GM12878 (cell line): ENCODE results near the gene KIF5C. TPM values are rescaled to one million over a fixed set of nuclear protein-coding genes. Genes with fewer than 3 reads are reported as not detected.

ENCODE experiments used
- ATAC-seq: fragments of 200-7000 bp; cut with Tn5 transposase; 3 replicates; pipeline ENCODE4 v1.9.1; 2020; ENCODE audit warnings: mild to moderate bottlenecking, moderate library complexity
- BruUV-seq: library from RNA; stranded (reverse); fragments of 400-500 nt; replicated peaks from 2 replicates; lab custom pipeline; 2021; lab: Mats Ljungman, UMichigan
- CTCF ChIA-PET: fragments of 300-600 bp; sonication (Branson Sonifier 250); formaldehyde crosslinking; extraction: SDS; loops from one replicate; lab custom pipeline; 2021; ENCODE audit warnings: inconsistent platforms; lab: Yijun Ruan, JAX
- POLR2A ChIA-PET: fragments of 350-600 bp; formaldehyde crosslinking; extraction: SDS; loops from one replicate; lab custom pipeline; 2021; ENCODE audit warnings: inconsistent platforms; lab: Charles Lee
- RAD21 ChIA-PET: fragments of 300-600 bp; sonication (Branson Sonifier 250); formaldehyde crosslinking; loops from one replicate; lab custom pipeline; 2023; ENCODE audit warnings: antibody characterized with exemption; ENCODE audit not compliant: unreplicated experiment; lab: Charles Lee
- SMC1A ChIA-PET: fragments of 300-600 bp; sonication (Branson Sonifier 250); formaldehyde crosslinking; loops from one replicate; lab custom pipeline; 2023; ENCODE audit not compliant: unreplicated experiment, uncharacterized antibody; lab: Charles Lee
- DNase-seq: peaks from one replicate; pipeline ENCODE4 v3.0.0-alpha.2; 2011; ENCODE audit warnings: low read depth, low spot score
- FAIRE-seq: peaks from 3 replicates; lab custom pipeline; 2011; peaks lifted over from hg19 to GRCh38; lab: Jason Lieb, UNC
- H2AFZ ChIP-seq: 2 replicates; pipeline ENCODE4 v1.6.0; 2011; ENCODE audit warnings: low read depth, low read length, control low read depth; ENCODE audit not compliant: control insufficient read depth
- H3K27ac ChIP-seq: 2 replicates; pipeline ENCODE4 v1.5.1; 2011; ENCODE audit warnings: control low read depth; ENCODE audit not compliant: control insufficient read depth, insufficient read depth
- H3K27me3 ChIP-seq, 2 experiments: replicated peaks in 1 of 2; 2 replicates each; pipeline versions ENCODE4 v1.6.0 to v1.6.1; 2011; ENCODE audit warnings: low read length in 1 of 2; ENCODE audit not compliant: control insufficient read depth in 2 of 2, insufficient read depth in 2 of 2
- H3K36me3 ChIP-seq, 2 experiments: 2 replicates each; pipeline ENCODE4 v1.5.1; 2011; ENCODE audit warnings: low read length in 1 of 2; ENCODE audit not compliant: control insufficient read depth in 2 of 2, insufficient read depth in 2 of 2
- H3K4me1 ChIP-seq: 2 replicates; pipeline ENCODE4 v1.6.1; 2011; ENCODE audit warnings: mild to moderate bottlenecking, low read length, moderate library complexity, mixed read lengths; ENCODE audit not compliant: control insufficient read depth, insufficient read depth
- H3K4me2 ChIP-seq: 2 replicates; pipeline ENCODE4 v1.6.0; 2011; ENCODE audit warnings: control low read depth; ENCODE audit not compliant: control insufficient read depth, insufficient read depth
- H3K4me3 ChIP-seq: fragments of 200-600 bp; sonication (generic); 2 replicates; pipeline ENCODE4 v1.5.1; 2016
- H3K79me2 ChIP-seq: 2 replicates; pipeline ENCODE4 v1.6.0; 2011; ENCODE audit warnings: low read length; ENCODE audit not compliant: control insufficient read depth, insufficient read depth
- H3K9ac ChIP-seq: 2 replicates; pipeline ENCODE4 v1.8.0; 2011; ENCODE audit warnings: low read length, control low read depth, mixed read lengths; ENCODE audit not compliant: control insufficient read depth, insufficient read depth
- H3K9me3 ChIP-seq: replicated peaks from 3 replicates; pipeline ENCODE4 v1.5.1; 2011; ENCODE audit warnings: mild to moderate bottlenecking, low read length; ENCODE audit not compliant: control insufficient read depth, insufficient read depth
- H4K20me1 ChIP-seq: 2 replicates; pipeline ENCODE4 v1.6.0; 2011; ENCODE audit not compliant: control insufficient read depth, insufficient read depth
- EZH2 ChIP-seq: IDR thresholded peaks from 2 replicates; pipeline ENCODE4 v1.6.1; 2012; ENCODE audit warnings: low read depth, mild to moderate bottlenecking, control low read depth, inconsistent platforms, low read length, borderline replicate concordance; ENCODE audit not compliant: control insufficient read depth
- MXI1 ChIP-seq: fragments of 150-350 bp; IDR thresholded peaks from 2 replicates; pipeline ENCODE4 v1.6.1; 2011; ENCODE audit warnings: low read depth, mild to moderate bottlenecking, inconsistent platforms, low read length, improper control_type of control experiment
- NFYA ChIP-seq: IDR thresholded peaks from 2 replicates; pipeline ENCODE4 v1.6.1; 2011; ENCODE audit warnings: low read depth, mild to moderate bottlenecking, low read length, improper control_type of control experiment, borderline replicate concordance
- POLR2AphosphoS2 ChIP-seq: IDR thresholded peaks from 2 replicates; pipeline ENCODE4 v1.6.1; 2011; ENCODE audit warnings: low read depth, mild to moderate bottlenecking, low read length, improper control_type of control experiment, moderate library complexity
- SPI1 ChIP-seq: IDR thresholded peaks from 2 replicates; pipeline ENCODE4 v1.6.1; 2011; ENCODE audit warnings: low read depth, mild to moderate bottlenecking, low read length, moderate library complexity, borderline replicate concordance; ENCODE audit not compliant: insufficient read depth
- STAT3 ChIP-seq: IDR thresholded peaks from 2 replicates; pipeline ENCODE4 v1.6.1; 2011; ENCODE audit warnings: low read depth, low read length, improper control_type of control experiment
- WGBS: methylation state at CpG from one replicate; pipeline ENCODE4 v1.1.6; 2016; ENCODE audit warnings: low lambda C conversion rate; ENCODE audit not compliant: insufficient replicate concordance, insufficient coverage; ENCODE audit errors: missing lambda C conversion rate; 5-methylcytosine and 5-hydroxymethylcytosine counted together
- in situ Hi-C: fragments of 300-500 bp; cut with MboI; formaldehyde crosslinking; loops from 9 replicates; pipeline ENCODE4 v1.14.3; 2018; ENCODE audit warnings: mixed read lengths
- intact Hi-C: fragments of 100-400 bp; cut with micrococcal nuclease; formaldehyde crosslinking; loops from one replicate; pipeline ENCODE4 v1.14.2; 2022; ENCODE audit not compliant: unreplicated experiment
- polyA plus RNA-seq, 11 experiments: library from polyadenylated mRNA; depleted of rRNA in 4 of 11; unstranded in 6 of 11; stranded (reverse) in 5 of 11; fragments of >200 nt; fragmentation: Nextera tagmentation in 4 of 11; fragmentation: Illumina TruSeq in 1 of 11; extraction: Ambion mirVana in 4 of 11; extraction: Trizol in 1 of 11; gene quantifications; 1 replicate in 1 of 11; 2 replicates in 10 of 11; pipeline versions ENCODE4 v1.2.1 to v1.2.3, GENCODE V29; 2011 to 2016; ENCODE audit warnings: inconsistent platforms in 2 of 11, missing spikeins in 2 of 11, low read depth in 1 of 11
- total RNA-seq, 4 experiments: library from RNA; depleted of rRNA in 3 of 4; stranded (reverse); fragments of >200 nt in 3 of 4; fragmentation: Illumina TruSeq in 1 of 4; extraction: Trizol in 1 of 4; gene quantifications; 2 replicates each; pipeline versions ENCODE4 v1.2.1 to v1.2.3, GENCODE V29; 2013 to 2021
- TF ChIP-seq, protein P1 (sequence below): fragments of 450-650 bp; IDR thresholded peaks from 2 replicates; pipeline ENCODE4 v1.6.1; 2014; ENCODE audit warnings: mild to moderate bottlenecking
- TF ChIP-seq, protein P2 (sequence below): fragments of 450-650 bp; IDR thresholded peaks from 2 replicates; pipeline ENCODE4 v1.6.1; 2017; ENCODE audit warnings: borderline replicate concordance
- TF ChIP-seq, protein P3 (sequence below): fragments of 450-650 bp; formaldehyde crosslinking; IDR thresholded peaks from 2 replicates; pipeline ENCODE4 v1.4.0; 2022; ENCODE audit warnings: mild to moderate bottlenecking, moderate library complexity
- TF ChIP-seq, protein P4 (sequence below): IDR thresholded peaks from 2 replicates; pipeline ENCODE4 v1.6.1; 2011; ENCODE audit warnings: mild to moderate bottlenecking, low read depth, low read length, moderate library complexity; ENCODE audit not compliant: insufficient replicate concordance
- TF ChIP-seq, protein P5 (sequence below): fragments of 450-650 bp; IDR thresholded peaks from 2 replicates; pipeline ENCODE4 v1.6.1; 2018; ENCODE audit warnings: mild to moderate bottlenecking, low read depth, moderate library complexity; ENCODE audit not compliant: partially characterized antibody

The KIF5C gene
- total and polyA plus RNA-seq, 10 of the 15 experiments (the other 5 are each of a cell fraction or from before 2014, with no cell fraction given): 0.08 to 0.49 (median 0.24) TPM

DNA sequence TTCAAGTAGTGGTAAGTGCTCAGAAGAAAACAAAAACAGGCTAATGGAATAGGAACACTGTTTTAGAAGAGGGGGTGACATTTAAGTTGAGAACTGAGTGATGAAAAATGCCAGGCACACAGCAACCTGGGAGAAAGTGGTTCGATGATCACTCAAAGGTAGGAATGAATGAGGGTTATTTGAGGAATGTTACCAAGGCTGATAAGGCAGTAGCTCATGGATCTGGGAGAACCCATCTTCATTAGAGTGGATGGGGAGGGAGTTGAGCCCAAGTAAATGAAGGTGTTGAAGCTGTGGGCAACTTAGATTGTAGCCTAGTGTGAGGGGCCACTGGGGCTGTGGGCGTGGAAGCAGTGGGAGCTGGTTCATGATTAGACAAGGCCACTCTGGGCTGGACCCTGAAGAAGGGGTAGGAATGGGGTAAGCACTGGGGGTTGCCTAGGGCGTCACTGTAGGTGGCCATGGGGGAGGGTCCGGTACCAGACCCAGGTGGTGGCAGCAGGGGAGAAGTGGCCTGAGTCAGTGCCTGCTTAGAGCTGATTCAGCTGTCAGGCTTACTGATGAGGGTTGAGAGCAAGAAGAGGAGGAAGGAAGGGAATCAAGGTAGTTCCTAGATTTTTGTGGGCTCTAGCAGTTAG lies 141.0 kb downstream of the KIF5C start:
- BruUV-seq: no TSS peak
- no peak for DNase-seq
- CTCF ChIA-PET: interaction anchor here (0.7 to 18.7 kb wide), 9 partner anchors 8 to 1026 kb away, joined by 3 to 508 read pairs (median 16); partner anchors contain the start of gene LYPD6B
- TF ChIP-seq, protein P1, sequence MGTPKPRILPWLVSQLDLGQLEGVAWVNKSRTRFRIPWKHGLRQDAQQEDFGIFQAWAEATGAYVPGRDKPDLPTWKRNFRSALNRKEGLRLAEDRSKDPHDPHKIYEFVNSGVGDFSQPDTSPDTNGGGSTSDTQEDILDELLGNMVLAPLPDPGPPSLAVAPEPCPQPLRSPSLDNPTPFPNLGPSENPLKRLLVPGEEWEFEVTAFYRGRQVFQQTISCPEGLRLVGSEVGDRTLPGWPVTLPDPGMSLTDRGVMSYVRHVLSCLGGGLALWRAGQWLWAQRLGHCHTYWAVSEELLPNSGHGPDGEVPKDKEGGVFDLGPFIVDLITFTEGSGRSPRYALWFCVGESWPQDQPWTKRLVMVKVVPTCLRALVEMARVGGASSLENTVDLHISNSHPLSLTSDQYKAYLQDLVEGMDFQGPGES: no peak
- TF ChIP-seq SPI1 (no peak), MXI1 (no peak), POLR2AphosphoS2 (no peak), NFYA (no peak), STAT3 (no peak), EZH2 (no peak)
- TF ChIP-seq, protein P2, sequence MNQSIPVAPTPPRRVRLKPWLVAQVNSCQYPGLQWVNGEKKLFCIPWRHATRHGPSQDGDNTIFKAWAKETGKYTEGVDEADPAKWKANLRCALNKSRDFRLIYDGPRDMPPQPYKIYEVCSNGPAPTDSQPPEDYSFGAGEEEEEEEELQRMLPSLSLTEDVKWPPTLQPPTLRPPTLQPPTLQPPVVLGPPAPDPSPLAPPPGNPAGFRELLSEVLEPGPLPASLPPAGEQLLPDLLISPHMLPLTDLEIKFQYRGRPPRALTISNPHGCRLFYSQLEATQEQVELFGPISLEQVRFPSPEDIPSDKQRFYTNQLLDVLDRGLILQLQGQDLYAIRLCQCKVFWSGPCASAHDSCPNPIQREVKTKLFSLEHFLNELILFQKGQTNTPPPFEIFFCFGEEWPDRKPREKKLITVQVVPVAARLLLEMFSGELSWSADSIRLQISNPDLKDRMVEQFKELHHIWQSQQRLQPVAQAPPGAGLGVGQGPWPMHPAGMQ: no peak
- TF ChIP-seq, protein P3, sequence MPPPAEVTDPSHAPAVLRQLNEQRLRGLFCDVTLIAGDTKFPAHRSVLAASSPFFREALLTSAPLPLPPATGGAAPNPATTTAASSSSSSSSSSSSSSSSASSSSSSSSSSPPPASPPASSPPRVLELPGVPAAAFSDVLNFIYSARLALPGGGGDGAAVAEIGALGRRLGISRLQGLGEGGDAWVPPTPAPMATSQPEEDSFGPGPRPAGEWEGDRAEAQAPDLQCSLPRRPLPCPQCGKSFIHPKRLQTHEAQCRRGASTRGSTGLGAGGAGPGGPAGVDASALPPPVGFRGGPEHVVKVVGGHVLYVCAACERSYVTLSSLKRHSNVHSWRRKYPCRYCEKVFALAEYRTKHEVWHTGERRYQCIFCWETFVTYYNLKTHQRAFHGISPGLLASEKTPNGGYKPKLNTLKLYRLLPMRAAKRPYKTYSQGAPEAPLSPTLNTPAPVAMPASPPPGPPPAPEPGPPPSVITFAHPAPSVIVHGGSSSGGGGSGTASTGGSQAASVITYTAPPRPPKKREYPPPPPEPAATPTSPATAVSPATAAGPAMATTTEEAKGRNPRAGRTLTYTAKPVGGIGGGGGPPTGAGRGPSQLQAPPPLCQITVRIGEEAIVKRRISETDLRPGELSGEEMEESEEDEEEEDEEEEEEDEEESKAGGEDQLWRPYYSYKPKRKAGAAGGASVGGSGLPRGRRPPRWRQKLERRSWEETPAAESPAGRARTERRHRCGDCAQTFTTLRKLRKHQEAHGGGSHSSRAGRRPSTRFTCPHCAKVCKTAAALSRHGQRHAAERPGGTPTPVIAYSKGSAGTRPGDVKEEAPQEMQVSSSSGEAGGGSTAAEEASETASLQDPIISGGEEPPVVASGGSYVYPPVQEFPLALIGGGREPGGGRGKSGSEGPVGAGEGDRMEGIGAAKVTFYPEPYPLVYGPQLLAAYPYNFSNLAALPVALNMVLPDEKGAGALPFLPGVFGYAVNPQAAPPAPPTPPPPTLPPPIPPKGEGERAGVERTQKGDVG (CRISPR knock-in tag): no peak
- TF ChIP-seq, protein P4, sequence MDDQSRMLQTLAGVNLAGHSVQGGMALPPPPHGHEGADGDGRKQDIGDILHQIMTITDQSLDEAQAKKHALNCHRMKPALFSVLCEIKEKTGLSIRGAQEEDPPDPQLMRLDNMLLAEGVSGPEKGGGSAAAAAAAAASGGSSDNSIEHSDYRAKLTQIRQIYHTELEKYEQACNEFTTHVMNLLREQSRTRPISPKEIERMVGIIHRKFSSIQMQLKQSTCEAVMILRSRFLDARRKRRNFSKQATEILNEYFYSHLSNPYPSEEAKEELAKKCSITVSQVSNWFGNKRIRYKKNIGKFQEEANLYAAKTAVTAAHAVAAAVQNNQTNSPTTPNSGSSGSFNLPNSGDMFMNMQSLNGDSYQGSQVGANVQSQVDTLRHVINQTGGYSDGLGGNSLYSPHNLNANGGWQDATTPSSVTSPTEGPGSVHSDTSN: no peak
- TF ChIP-seq, protein P5, sequence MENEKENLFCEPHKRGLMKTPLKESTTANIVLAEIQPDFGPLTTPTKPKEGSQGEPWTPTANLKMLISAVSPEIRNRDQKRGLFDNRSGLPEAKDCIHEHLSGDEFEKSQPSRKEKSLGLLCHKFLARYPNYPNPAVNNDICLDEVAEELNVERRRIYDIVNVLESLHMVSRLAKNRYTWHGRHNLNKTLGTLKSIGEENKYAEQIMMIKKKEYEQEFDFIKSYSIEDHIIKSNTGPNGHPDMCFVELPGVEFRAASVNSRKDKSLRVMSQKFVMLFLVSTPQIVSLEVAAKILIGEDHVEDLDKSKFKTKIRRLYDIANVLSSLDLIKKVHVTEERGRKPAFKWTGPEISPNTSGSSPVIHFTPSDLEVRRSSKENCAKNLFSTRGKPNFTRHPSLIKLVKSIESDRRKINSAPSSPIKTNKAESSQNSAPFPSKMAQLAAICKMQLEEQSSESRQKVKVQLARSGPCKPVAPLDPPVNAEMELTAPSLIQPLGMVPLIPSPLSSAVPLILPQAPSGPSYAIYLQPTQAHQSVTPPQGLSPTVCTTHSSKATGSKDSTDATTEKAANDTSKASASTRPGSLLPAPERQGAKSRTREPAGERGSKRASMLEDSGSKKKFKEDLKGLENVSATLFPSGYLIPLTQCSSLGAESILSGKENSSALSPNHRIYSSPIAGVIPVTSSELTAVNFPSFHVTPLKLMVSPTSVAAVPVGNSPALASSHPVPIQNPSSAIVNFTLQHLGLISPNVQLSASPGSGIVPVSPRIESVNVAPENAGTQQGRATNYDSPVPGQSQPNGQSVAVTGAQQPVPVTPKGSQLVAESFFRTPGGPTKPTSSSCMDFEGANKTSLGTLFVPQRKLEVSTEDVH: no peak

More for the DNA sequence above, 141.0 kb downstream of the KIF5C start:
- Histone ChIP-seq H3K9me3 (no peaks in the 10 kb centered on the region), H4K20me1 (no peaks in the 10 kb centered on the region), H2AFZ (no peak overlapping the region), H3K27ac (no peak overlapping the region), H3K4me3 (no peak overlapping the region), H3K4me1 (peaks cover 27% of the 10 kb centered on the region), H3K27me3 (no peaks in the 10 kb centered on the region), H3K4me2 (no peak overlapping the region), H3K79me2 (no peaks in the 10 kb centered on the region), H3K36me3 (no peaks in the 10 kb centered on the region), H3K9ac (no peak overlapping the region)
- FAIRE-seq (no peak), ATAC-seq (no peak)
- WGBS: 75% methylated on average over 4 of the region's 4 CpGs
- SMC1A ChIA-PET: interaction anchor here (0.6 to 14.0 kb wide), 13 partner anchors 7 to 550 kb away, joined by 3 to 327 read pairs (median 10); partner anchors contain the start of gene LYPD6B
- POLR2A ChIA-PET: no interaction called here
- intact Hi-C loops: loop anchor here (5.0 kb wide), 2 partner anchors 71 to 436 kb away; no protein-coding TSS in a partner anchor
- RAD21 ChIA-PET: interaction anchor here (1.2 to 7.4 kb wide), 6 partner anchors 15 to 547 kb away, joined by 3 to 107 read pairs (median 27); partner anchors contain the start of gene LYPD6B
- in situ Hi-C loops: loop anchor here (5.0 kb wide), 2 partner anchors 296 to 546 kb away; no protein-coding TSS in a partner anchor
